Stimulated activated CD4-positive, alpha-beta T cell treated with anti-CD3 and anti-CD28 coated beads, Interleukin-4, amount 100 ng/mL, for 48 hours (primary cell): ENCODE data around the gene ANKRD34A.

Experiments used
- DNase-seq, 2 donors: peaks; one replicate each; pipeline ENCODE4 v3.0.0-alpha.2; 2020; ENCODE audit warnings: low read depth in 2 of 2

Gene ANKRD34A

DNA sequence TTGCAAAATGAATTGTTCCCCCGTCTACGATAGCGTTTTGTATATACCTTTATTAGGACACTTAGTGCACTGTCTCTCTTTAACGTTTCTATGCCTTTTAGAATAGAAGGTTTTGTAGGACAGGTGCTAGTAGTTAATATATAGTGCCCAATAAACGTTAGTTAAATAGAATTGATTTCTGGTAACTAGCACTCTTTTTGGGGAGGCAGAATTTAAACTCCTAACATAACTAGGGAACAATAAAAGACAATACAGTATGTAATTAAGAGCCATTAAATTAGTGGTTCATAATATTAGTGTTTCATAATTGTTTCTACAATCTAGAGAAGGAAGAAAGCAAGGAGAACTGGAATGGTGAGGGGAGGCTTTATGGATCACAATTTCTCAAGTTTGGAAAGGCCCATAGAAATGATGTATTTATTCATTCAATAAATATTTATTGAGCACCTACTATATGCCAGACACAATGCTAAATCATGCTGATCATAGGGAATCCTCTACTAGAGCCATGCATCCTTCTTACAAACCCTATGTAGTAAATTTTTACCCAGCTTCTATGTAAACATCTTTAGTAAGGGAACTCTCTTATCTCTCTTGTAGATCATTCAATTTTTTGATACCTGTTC lies 857 bp upstream of the ANKRD34A start:
- no peak for DNase-seq

DNA sequence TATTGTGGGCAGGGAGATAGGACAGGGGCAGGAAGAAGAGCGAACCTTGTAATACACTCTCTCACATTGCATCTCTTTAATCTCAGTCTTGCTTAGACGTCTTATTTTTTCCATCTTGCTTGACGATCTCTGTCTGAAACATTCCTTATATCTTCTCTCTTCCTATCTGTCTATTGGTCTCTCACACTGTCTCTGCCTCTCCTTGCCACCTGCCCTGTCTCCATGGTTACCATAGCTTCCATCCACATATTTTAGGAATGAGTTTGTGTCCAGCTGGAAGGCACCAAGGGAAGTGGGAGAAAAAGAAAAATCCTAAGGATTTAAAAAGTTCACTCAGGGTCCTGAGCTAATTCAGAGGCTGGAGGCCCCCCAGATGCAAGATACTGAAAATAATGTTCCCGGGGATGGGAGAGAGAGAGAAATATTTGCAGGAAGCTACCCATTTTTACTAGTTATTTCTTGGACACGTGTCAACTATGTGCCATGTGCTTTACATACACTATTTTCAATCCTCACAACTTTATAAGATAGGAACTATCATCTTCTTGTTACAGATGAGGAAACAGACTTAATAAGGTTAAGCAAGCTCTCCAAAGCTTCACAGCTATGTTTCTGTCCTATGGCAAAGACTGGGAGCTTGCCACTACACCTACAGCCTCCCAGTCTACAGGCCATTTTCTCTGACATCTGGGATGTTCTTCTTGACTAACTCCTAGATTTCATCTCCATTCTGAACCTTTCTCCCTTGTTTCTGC lies 933 bp downstream of the ANKRD34A start:
- no peak for DNase-seq

DNA sequence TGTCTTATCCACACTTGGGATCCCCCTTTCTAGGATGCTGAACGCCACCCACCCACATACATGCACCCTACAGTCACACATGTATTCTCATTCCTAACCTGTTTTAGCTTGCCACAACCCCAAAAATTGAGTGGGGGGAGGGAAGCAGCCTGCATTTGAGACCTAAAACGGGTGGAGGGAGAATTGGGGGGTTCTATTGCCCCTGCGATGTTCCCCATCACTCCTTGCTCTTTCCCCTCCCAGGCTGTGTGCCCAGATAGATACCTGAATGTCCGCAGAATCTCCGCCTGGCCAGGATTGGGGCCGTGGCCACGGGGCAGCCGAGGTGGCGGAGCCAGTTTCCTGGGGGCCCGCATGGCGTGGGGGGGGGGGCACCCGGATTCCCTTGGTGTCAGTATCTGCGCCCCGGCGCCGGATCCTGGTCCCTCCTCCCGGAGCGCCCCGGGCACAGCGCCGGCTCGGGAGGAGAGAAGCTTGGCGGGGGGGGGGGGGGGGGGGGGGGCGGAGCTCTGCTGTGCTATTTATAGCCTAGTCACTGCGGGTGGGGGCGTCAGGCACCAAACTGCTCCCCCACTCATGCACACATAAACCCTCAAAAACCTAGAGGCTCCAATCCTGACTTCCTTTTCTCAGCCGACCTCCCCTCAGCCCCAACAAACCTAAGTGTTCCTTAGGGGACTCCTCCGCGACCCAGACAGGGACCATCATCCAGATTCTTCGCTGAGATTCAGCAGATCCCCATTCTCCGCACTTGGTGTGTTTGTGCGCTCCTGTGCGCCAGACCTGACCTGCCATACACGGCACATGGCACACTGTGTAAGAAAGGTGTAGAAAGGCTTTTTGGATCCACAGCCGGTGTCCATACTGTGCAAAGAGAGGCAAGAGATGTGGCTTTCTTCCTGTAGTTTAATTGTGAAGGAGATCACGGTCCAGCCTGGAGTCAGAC lies 1.9 kb downstream of the ANKRD34A start:
- no peak for DNase-seq

DNA sequence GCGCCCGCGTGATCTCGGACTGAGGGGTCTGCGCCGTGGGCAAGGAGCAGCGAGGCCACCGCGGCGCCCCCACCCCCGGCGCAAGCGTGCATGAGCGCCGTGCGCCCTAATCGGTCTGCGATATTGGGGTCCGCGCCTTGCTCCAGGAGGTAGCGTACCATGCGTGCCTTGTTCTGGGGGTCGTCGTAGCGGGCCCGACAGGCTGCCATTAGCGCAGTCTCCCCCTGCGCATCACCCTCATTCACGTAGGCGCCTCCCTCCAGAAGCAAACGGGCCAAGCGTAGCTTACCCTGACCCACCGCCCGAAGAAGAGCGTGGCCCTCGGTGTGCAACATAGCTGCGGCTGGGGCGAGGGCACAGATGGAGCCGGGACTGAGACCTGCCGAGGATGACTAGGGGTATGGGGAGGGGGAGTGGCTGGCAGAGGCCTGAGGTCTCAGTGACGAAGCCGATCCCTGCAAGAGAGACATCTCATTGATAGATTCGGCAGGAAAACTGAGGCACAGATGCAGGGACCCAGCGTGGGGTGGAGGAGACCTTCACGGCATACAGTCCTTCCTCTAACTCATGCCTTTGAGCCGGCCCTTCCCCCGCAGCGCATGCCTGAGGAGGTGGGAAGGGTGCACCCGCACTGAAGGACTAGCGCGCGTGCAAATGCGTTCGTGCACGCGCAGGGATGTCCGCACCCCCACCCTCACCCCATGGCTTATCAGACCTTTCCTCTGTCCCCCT lies 2.8 kb downstream of the ANKRD34A start:
- peak; percentile 50 to 63 for DNase-seq

DNA sequence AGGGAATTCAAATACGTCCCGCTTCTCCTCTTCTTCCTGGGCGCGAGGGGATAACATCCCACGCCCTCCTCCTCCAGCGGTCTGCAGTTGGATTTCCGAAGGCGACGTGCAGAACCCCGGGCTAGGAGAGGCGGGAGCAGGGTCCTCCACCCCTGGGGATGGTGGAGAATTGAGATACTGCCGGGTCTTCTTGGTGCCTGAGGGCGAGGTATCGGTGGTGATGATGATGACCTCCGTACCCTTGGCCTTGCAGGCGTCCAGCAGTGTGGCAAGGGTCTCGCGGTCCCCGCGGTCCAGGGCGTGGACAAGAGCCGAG lies 3.3 kb downstream of the ANKRD34A start:
- no peak for DNase-seq

DNA sequence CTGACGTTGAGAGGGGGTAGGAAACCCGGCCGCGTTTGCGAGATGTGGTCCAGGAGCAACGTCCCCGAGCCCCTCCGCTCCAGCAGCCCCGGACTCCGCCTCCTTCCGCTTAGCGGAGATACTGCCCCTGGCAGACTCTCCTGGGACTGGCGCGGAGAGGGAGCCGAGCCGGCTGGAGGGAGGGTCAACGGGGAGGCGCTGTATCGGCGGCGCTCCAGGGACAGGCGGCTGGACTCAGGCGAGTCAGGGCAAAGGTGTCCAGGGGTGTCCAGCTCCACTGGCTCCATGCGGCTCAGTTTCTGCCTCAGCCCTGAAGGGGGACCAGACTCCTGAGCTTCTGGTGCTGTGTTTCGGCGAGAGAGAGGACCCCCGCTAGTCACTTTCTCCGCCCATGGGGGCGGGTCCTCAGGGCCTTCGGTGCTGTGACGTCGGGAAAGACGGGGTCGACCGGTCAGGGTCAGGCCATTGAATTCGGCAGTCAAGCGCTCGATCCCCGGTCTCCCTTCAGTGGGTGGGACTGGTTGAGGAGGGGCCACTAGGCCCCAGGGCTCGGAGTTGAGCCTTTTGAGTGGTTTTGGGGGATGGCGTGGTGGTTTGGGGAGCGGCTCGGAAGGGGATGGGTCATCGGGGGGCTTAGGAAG lies 3.8 kb downstream of the ANKRD34A start:
- peak in 1 of 2 donors; percentile 31 for DNase-seq

DNA sequence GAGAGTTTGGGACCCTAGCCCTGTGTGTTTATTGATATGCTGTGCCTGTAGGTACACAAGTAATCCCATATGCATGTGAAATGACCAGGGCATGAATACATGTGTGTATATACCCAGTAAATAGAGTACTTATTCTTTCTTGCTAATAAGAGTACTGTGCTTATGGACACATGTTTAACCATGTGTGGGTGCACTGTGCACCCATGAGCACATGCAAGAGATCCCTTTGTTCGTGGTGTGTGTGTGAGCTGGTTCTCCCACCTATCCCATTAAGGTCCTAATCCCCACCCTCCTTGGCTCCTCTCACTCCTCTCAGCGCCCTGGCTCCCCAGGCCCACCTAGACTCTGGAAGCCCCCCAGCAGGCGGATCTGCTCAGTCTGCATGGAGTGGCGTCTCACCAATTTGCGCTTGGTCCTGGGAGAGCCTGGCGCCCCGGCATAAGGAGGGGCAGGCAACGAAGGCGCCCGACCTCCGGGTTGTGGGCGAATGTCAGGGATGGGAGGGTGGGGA lies 4.4 kb downstream of the ANKRD34A start:
- DNase-seq = no peak

DNA sequence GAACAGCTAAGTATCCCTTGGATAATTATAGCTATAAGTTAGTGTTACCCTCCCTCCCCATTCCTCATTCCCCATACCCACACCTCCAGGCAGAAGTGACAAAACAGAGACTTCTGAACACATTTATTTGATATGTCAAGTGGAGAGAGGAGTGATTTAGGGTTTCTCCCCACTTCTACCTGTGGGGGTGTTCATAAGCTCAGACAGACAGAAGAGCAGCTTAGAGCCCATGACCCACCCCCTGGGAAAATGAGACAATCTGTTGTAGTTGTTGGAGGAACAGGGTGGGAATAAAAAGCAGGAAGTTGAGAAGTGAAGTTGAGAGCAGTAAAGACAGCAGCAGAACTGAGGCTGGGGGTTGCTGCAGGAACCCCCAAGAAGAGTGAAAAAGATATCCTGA lies 5.0 kb downstream of the ANKRD34A start:
- DNase-seq = no peak

DNA sequence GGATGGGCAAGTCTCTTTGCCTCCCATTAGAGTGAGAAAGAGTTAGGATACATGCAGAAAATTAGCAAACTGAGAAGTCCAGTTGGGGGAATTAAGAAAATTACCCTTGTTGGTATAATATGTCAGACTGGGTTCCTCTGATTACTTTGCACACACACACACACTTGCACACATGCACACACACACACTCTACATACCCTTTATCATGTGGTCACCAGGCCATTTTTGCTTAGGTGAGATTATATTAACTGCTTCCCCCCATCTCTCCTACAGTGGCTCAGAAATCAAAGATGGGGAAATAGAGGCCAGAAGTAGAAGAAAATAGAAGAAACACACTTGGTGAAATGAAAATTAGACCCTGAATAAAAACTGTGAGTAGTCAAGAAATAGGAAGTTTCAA lies 5.6 kb downstream of the ANKRD34A start:
- DNase-seq = no peak

DNA sequence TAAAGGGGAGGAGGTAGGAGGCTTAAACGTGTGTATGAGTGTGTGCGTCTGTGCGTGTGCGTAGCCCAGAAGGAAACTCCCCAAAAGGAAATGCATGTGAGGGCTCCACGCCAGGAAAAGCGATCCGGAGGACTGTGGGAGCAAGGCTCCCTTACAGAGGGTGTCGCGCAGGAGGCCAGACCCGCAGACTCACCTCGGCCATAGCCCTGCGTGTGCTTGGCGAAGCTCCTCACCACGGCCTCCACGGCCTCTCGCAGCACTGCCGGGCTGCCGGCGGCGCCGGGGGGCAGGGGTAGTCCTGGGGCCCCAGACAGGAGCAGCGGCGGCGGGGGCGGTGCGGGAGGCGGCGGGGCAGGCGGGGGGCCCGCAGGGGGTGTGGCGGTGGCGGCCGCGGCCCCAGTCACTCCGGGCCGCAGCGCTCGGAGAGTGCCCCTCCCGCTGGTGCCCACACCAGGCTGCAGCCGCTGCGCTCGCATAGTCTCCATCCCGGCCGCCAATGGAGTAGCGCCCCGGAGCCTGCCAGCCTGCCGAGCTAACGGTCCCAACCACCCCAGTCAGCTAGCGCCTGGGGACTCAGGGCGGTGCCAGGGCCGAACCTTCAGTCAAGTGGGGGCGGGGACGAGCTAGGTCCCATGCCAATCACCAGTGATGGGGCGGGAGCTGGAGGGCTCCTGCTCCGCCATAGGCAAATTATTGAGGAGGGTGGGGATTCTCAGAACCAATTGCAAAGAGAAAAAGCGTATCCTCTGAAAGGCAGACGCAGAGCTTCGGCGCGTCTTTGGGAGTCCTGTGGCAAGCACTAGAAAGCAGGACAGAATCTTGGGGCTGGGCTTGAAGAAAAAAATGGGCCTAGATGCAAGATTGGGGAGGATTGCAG lies 6.7 kb downstream of the ANKRD34A start, which contains the start of gene LIX1L:
LIX1L (minus strand) TSS at position 575 of the 877 bp plus-strand sequence; CDS start at position 485, 90 bp downstream.
- peak; percentile 91 to 95 for DNase-seq

DNA sequence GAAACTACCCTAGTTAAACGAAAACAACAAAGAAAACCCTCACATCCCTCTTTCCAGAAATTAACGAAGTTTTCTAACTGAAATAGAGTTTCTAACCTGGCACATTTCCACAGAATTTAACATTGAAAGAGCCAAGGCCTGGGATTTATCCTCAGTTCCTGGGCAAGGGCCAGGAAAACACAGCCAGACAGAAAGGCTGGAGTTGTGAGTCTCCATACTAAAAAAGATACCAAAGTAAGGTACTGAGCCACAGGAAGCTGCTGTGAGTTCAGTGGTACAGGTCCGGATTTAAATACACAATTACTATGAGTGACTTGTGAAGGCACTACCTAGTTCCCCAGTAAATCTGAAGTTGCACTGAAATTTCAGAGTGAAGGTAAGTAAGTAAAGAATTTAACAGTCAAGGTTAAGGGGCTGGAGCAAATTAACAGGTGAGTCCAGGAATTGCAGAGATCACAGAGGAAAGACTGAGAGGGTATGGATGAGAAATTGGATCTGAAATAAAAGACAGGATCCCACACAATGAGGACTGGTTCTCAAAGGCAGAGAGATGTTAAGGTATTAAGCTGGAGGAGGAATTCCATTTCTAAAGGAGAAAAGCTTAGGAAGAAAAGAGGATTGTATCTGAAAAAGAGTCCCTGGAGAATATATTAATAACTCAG lies 7.5 kb downstream of the ANKRD34A start:
- DNase-seq = no peak

DNA sequence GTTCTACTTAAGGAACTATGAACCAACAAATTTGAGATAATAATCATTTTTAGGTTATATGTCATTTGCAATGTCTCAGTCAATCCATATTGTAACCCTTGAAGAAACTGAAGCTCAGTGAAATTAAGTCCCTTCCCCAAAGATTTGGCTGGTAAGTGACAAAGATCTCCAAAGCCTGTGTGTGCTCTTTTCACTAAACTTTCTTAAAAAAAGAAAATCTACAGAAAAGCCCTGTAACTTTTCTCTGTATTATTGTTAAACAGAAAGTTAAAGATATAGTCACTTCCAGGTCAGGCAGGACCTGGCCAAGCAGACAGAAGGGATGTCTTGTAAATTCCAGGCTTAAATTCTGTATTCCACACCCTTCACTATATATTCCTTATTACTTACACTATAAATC lies 8.0 kb downstream of the ANKRD34A start:
- no peak for DNase-seq

DNA sequence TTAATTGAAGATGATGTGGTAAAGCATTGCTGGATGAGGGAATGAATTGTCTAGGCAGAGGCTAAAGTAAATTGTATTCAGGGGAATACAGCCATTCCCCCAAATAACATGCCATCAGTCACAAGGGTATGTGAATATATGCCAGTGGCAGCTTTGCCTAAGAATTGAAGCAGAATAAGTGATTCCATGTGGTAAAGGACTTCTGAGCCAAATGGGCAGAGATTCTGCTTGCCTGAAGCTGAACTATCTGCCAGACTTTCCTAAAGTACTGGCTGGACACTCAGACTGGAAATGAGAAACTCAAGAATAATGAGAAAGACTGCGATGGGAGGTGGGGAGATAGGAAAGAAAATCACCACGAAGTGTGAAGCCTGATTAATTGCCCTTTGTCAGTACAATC lies 8.9 kb downstream of the ANKRD34A start:
- no peak for DNase-seq

DNA sequence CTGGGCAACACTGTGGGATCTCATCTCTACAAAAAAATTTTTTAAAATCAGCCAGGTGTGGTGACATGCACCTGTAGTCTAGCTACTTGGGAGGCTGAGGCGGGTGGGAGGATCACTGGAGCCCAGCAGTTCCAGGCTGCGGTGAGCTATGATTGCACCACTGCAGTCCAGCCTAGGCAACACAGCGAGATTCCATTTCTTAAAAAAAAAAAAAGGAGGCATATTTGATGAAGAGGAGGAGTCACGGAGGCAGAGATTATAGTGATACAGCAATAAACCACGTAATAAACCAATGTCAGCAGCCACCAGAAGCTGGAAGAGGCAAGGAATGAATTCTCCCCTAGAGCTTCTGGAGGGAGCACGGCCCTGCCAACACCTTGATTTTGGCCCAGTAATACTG lies 10.5 kb downstream of the ANKRD34A start:
- no peak for DNase-seq

DNA sequence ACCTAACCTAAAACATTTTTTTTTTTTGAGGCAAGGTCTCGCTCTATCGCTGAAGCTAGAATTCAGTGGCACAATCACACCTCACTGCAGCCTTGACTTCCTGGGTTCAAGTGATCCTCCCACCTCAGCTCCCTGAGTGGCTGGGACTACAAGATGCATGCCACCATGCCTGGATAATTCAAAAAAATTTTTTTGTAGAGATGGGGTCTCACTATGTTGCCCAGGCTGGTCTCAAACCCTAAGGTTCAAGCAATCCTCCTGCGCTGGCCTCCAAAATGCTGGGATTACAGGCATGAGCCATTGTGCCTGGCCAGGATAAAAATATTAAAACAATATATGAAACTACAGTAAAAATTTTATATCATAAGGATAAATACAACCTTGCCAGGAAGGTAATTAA lies 11.5 kb downstream of the ANKRD34A start:
- DNase-seq = no peak

DNA sequence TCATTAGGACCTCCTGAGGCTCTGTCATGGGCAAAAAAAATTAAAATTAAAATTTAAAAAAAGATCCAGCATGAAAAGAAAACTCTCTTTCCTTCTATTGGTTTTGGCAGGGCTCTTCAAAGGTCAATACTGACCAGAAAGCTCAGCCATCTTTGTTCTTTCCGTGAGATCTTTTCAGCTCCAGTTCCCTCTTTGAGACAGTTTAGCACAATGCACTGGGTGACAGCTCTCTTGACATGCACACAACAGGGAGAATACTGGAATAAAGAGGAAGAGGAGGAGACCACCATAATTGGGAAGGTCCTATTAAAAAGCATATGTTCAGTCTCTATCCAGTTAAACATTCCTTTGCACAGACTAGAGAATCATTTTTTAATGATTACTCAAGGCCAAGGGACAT lies 12.8 kb downstream of the ANKRD34A start:
- DNase-seq = no peak

DNA sequence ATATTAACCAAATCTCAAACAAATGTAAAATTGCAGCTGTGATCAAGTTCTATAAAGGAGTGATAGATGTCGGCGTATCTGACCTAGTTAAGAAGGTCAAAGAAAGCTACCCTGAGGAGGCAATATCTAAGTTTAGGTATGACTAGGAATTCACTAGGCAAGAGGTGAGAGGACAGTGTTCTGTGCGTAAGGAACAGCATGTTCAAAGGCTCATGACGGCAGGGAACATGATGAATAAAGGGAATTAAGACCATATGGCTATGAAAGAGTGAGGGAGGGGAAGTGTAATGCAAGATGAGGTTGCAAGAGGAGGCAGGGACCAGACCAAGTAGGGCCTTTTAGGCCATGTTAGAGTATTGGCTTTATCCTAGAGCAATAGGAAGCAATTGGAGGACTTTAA lies 15.2 kb downstream of the ANKRD34A start:
- DNase-seq = no peak

DNA sequence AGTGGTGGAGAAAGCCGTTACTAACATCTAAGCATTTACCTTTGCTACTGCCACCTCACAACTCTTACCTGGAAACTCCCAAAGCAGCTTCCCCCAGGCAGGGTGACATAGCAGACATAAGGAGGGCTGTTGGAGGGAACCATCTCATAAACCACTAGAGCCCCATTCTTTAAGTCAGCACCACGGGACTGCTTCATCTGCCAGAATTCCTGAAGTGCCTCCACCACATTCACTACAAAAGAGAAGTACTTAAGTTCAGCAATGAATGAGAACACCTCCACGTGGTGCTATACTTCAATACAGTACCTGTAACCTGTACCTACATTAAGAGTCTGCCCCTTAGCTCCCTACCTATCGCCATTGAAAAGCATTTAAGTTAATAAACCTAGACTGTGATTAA lies 16.8 kb downstream of the ANKRD34A start:
- no peak for DNase-seq

DNA sequence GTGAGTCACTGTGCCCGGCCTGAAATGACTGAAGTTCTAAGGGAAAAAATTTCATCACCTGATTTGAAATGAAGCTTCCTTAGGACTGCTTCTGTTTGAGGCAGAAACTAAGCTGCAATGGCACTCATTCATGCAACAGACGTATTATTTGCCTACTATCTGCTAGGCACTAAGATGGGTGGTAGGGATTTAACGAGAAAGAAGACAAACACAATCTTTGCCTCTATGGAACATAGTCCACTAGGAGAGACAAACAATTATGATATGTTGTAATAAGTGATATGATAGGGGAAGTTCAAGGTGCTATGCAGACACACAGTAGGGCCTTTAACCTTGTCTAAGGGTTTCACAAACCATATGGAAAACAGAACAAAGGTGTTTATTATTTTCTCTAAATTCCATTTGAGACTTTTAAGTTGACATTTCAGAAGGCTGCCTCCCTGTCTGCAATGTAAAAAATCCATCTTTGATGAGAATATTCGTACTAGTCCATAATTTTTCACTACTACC lies 17.8 kb downstream of the ANKRD34A start:
- no peak for DNase-seq
